Activated naive CD4-positive, alpha-beta T cell treated with anti-CD3 and anti-CD28 coated beads, Interleukin-2, amount 10 ng/mL, durations not matched to agents 7 days and 5 days (primary cell): ENCODE measurements around the gene MRPL43.
"Not testable (repeated sequence)": the region's sequence is repeated elsewhere in the genome, so short reads cannot be mapped to it uniquely, and the experiment has no call there.

Source experiments
- CTCF ChIA-PET: fragments of 350-600 bp; sonication (Branson Sonifier 250); formaldehyde crosslinking; loops from one replicate; lab custom pipeline; 2021; ENCODE audit warnings: antibody characterized with exemption; lab: Charles Lee
- DNase-seq: peaks from one replicate; pipeline ENCODE4 v3.0.0-alpha.2; 2020
- H3K27ac Mint-ChIP-seq: one replicate; pipeline ENCODE4 v1.8.0; 2021; ENCODE audit warnings: mild to moderate bottlenecking, moderate library complexity, mixed read lengths
- H3K27me3 Mint-ChIP-seq: one replicate; pipeline ENCODE4 v1.8.0; 2021; ENCODE audit warnings: mild to moderate bottlenecking, mixed read lengths
- H3K36me3 Mint-ChIP-seq: one replicate; pipeline ENCODE4 v1.8.0; 2021; ENCODE audit warnings: mixed read lengths
- H3K4me1 Mint-ChIP-seq: one replicate; pipeline ENCODE4 v1.8.0; 2021; ENCODE audit warnings: mixed read lengths
- H3K4me3 Mint-ChIP-seq: one replicate; pipeline ENCODE4 v1.8.0; 2021; ENCODE audit warnings: mild to moderate bottlenecking, moderate library complexity, mixed read lengths
- H3K9me3 Mint-ChIP-seq: one replicate; pipeline ENCODE4 v1.8.0; 2021; ENCODE audit warnings: mixed read lengths

Gene MRPL43

DNA sequence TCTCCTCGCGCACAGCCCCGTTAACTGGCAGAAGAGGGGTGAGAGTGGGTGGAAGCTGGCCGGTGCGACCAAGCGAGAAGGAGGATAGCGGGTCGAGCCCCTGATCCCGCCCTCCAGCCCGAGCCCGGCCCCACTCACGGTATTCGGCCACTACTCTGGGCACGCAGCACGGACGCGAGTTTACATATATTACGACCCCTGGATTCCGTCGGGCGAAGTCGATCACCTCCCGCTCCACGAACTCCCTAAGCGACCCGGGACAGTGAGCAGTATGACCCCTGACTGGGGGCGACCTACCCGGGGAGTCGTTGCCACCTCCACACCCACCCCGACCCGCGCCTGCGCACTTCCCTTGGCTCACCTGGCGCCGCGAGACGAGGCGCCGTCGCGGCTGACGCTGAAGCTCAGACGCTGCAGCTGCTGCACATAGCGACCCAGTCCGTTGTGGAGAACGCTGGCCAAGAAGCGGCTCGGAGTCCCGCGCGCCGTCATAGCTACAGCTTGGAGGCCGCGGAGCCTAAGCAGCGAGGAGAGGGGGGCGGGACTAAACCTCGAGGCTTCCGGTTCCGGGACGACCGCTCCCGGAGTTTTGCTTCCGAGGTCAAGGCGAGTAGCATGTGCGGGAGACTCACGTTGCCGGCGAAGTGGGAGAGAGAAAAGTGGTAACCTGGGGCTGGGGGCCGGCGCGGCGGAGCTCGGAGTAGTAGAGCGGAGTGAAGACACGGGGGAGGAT is at the start of gene MRPL43, which contains the start of gene TWNK:
Gene MRPL43 (minus strand): TSS at position 546 of the 733 bp plus-strand sequence. CDS start 54 bp downstream, at position 492.
Gene TWNK (plus strand): TSS at position 592 of the 733 bp plus-strand sequence. CDS start 668 bp downstream, outside the sequence.
- CTCF ChIA-PET, result interaction anchor here (0.8 to 5.2 kb wide), 5 partner anchors 10 to 32 kb away, joined by 3 to 26 read pairs (median 3); no protein-coding TSS in a partner anchor
- Mint-ChIP-seq H3K9me3 (no peaks in the 10 kb centered on the region), H3K27me3 (no peaks in the 10 kb centered on the region), H3K4me3 (peak within 1 kb of the TSS; percentile 88), H3K4me1 (peaks cover 39% of the 10 kb centered on the region), H3K36me3 (peaks cover 24% of the 10 kb centered on the region), H3K27ac (peak within 1 kb of the TSS; percentile 89)
- peak; percentile 92 for DNase-seq

- DNase-seq, result no peak
- Mint-ChIP-seq H3K27me3 (no peaks in the 10 kb centered on the region), H3K27ac (peak overlapping the region; percentile 24), H3K4me1 (peaks cover 26% of the 10 kb centered on the region), H3K36me3 (peaks cover 43% of the 10 kb centered on the region), H3K4me3 (no peak overlapping the region), H3K9me3 (no peaks in the 10 kb centered on the region)
- CTCF ChIA-PET, result interaction anchor here (1.4 kb wide), 1 partner anchor 10 kb away, joined by 3 read pairs; no protein-coding TSS in a partner anchor
Measured at GRCh38 chr10:101036726-101037125, 49.4 kb upstream of the MRPL43 start.

DNA sequence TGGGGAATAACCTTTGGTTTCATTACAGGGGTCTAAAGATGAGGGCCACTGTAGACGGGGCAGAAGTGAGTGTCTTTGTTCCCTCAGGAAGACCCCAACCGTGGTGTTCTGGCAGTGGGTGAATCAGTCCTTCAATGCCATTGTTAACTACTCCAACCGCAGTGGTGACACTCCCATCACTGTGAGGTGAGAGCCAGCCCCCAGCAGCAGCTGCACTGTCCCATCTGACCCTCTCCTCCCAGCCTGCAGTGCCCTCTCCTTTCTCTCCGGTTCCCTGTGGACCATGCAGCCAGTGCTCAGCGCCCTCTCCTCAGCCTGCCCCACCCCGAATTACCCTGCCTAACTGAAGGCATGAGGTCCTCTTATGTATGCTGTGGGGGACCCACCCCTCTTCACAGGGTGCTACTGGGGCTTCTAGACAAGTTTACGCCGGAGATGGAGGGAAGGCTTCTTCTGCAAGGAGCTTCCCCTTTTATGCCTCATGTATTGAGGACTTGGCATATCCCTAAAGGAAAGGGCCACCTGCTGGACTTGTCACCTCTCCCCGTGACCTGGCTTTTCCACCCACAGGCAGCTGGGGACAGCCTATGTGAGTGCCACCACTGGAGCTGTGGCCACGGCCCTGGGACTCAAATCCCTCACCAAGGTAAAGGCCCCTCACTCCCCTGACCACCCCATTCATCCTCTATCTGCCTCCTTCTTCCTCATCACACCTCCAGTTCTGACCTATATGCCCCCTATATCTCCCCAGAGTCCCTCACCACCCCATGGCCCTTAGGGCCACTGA is 48.8 kb upstream of the MRPL43 start:
- CTCF ChIA-PET, result interaction anchor here (0.8 to 1.4 kb wide), 2 partner anchors 9 to 16 kb away, joined by 3 read pairs; no protein-coding TSS in a partner anchor
- Mint-ChIP-seq H3K27me3 (peaks cover under 1% of the 10 kb centered on the region), H3K4me1 (peaks cover 23% of the 10 kb centered on the region), H3K4me3 (no peak overlapping the region), H3K36me3 (peaks cover 41% of the 10 kb centered on the region), H3K27ac (peak overlapping the region; percentile 24), H3K9me3 (no peaks in the 10 kb centered on the region)
- DNase-seq, result no peak

- H3K4me3 Mint-ChIP-seq, result no peak overlapping the region
- peaks cover 39% of the 10 kb centered on the region for H3K36me3 Mint-ChIP-seq
- no peak overlapping the region for H3K27ac Mint-ChIP-seq
- peaks cover 25% of the 10 kb centered on the region for H3K4me1 Mint-ChIP-seq
- DNase-seq, result no peak
- peaks cover 7% of the 10 kb centered on the region for H3K27me3 Mint-ChIP-seq
- CTCF ChIA-PET, result interaction anchor here (0.8 to 1.8 kb wide), 5 partner anchors 16 to 107 kb away, joined by 3 to 6 read pairs (median 3); partner anchors contain the start of gene LZTS2
- no peaks in the 10 kb centered on the region for H3K9me3 Mint-ChIP-seq
Measured at GRCh38 chr10:101035314-101035713, 48.0 kb upstream of the MRPL43 start.

DNA sequence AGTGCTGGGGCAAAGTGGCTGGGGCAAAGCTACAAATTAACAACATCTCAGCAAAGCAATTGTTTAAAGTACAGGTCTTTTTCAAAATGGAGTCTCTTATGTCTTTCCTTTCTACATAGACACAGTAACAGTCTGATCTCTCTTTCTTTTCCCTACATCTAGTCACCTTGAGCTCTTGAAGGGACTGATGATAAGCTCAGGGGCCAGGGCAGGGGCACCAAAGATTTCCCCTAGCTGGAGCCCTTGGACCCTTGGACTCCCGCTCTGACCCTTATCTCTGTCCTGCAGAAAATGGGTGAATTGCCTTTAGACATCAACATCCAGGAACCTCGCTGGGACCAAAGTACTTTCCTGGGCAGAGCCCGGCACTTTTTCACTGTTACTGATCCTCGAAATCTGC is 47.1 kb upstream of the MRPL43 start:
- Mint-ChIP-seq H3K4me1 (peaks cover 25% of the 10 kb centered on the region), H3K36me3 (peaks cover 39% of the 10 kb centered on the region), H3K27me3 (peaks cover 16% of the 10 kb centered on the region)
- not testable (repeated sequence) for DNase-seq, H3K9me3 Mint-ChIP-seq, H3K27ac Mint-ChIP-seq, H3K4me3 Mint-ChIP-seq
- CTCF ChIA-PET, result interaction anchor here (0.6 to 1.8 kb wide), 5 partner anchors 15 to 108 kb away, joined by 3 to 6 read pairs (median 3); partner anchors contain the start of gene LZTS2

DNA sequence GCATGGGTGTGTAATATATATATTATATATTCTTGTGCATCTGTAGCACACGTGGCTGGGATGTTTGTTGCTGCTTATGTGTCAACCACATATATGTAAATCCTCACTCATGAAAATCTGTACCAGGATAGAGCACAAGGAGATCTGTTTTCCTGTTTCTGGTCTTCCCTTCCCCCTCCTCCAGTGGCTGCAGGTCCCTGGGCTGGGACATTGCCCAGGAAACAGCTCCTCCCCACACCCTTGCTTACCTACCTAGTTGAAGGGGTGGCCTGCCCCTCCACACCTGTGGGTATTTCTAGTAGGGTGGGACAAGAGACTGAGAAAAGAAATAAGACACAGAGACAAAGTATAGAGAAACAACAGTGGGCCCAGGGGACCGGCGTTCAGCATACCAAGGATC is 46.0 kb upstream of the MRPL43 start:
- Mint-ChIP-seq H3K36me3 (peaks cover 32% of the 10 kb centered on the region), H3K9me3 (no peaks in the 10 kb centered on the region), H3K27ac (peak overlapping the region; percentile 91), H3K4me3 (peak overlapping the region; percentile 81), H3K27me3 (peaks cover 28% of the 10 kb centered on the region), H3K4me1 (peaks cover 25% of the 10 kb centered on the region)
- DNase-seq, result no peak
- CTCF ChIA-PET, result no interaction called here

DNA sequence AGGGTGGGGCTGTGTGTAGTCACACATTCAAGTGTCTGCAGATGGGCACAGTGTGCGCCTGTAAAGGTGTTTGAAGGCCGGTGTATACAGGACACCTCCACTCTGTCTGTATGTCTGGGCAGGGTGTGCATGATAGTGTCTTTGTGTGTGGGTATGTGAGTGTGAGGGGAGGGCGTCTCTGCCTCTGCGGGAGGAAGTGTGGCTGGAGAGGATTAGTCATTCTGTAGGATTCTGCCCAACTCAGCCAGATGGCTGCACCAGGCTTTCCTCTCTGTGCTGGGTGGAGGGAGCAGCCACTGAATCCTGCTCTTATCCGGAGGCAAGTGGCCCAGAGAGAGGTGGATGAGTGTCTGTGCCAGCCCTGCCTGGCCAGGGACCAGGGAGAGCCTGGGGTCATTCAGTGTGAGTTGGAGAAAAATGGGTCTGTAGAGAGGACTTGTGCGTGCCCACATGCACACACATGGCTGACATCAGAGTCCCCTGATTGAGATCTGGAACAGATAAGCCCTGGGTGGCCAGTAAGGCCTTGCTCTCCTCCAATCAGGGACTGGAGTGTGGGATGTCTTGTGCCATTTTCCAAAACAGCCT is 45.4 kb upstream of the MRPL43 start:
- H3K9me3 Mint-ChIP-seq, result no peaks in the 10 kb centered on the region
- peak overlapping the region; percentile 81 for H3K4me3 Mint-ChIP-seq
- peaks cover 32% of the 10 kb centered on the region for H3K27me3 Mint-ChIP-seq
- CTCF ChIA-PET, result interaction anchor here (1.1 to 8.1 kb wide), 4 partner anchors 10 to 35 kb away, joined by 3 to 98 read pairs (median 16); no protein-coding TSS in a partner anchor
- H3K27ac Mint-ChIP-seq, result peak overlapping the region; percentile 91
- H3K36me3 Mint-ChIP-seq, result peaks cover 26% of the 10 kb centered on the region
- peaks cover 25% of the 10 kb centered on the region for H3K4me1 Mint-ChIP-seq
- peak; percentile 56 for DNase-seq

- Mint-ChIP-seq H3K4me3 (peak overlapping the region; percentile 81), H3K4me1 (peaks cover 25% of the 10 kb centered on the region), H3K27me3 (peaks cover 37% of the 10 kb centered on the region), H3K9me3 (no peaks in the 10 kb centered on the region), H3K36me3 (peaks cover 20% of the 10 kb centered on the region), H3K27ac (peak overlapping the region; percentile 96)
- DNase-seq, result peak; percentile 91
- CTCF ChIA-PET, result interaction anchor here (0.9 to 8.1 kb wide), 8 partner anchors 8 to 37 kb away, joined by 3 to 98 read pairs (median 7); no protein-coding TSS in a partner anchor
Measured at GRCh38 chr10:101031796-101032636, 44.7 kb upstream of the MRPL43 start.

GRCh38 chr10:101031128-101031795 is 44.0 kb upstream of the MRPL43 start, which contains the start of the genes PDZD7 and SFXN3:
Gene PDZD7, minus strand, starts transcription at chr10:101031129. Its CDS starts 910 bp downstream, at chr10:101030219.
Gene SFXN3, plus strand, starts transcription at chr10:101031234. Its CDS starts 3,461 bp downstream, at chr10:101034695.
- Mint-ChIP-seq H3K4me3 (peak within 1 kb of the TSS; percentile 81), H3K27me3 (peaks cover 42% of the 10 kb centered on the region), H3K27ac (peak within 1 kb of the TSS; percentile 96), H3K9me3 (no peaks in the 10 kb centered on the region), H3K36me3 (peaks cover 14% of the 10 kb centered on the region), H3K4me1 (peaks cover 25% of the 10 kb centered on the region)
- CTCF ChIA-PET, result interaction anchor here (0.6 to 8.1 kb wide), 10 partner anchors 8 to 1107 kb away, joined by 3 to 98 read pairs (median 4); no protein-coding TSS in a partner anchor
- DNase-seq, result peak; percentile 98

GRCh38 chr10:101030496-101031127 is 43.3 kb upstream of the MRPL43 start:
- H3K36me3 Mint-ChIP-seq, result peaks cover 9% of the 10 kb centered on the region
- peaks cover 25% of the 10 kb centered on the region for H3K4me1 Mint-ChIP-seq
- peaks cover 42% of the 10 kb centered on the region for H3K27me3 Mint-ChIP-seq
- peak overlapping the region; percentile 81 for H3K4me3 Mint-ChIP-seq
- CTCF ChIA-PET, result interaction anchor here (0.6 to 8.1 kb wide), 8 partner anchors 9 to 1108 kb away, joined by 3 to 98 read pairs (median 7); no protein-coding TSS in a partner anchor
- no peaks in the 10 kb centered on the region for H3K9me3 Mint-ChIP-seq
- H3K27ac Mint-ChIP-seq, result peak overlapping the region; percentile 96
- DNase-seq, result no peak

GRCh38 chr10:101029520-101030295 is 42.4 kb upstream of the MRPL43 start:
- Mint-ChIP-seq H3K27ac (no peak overlapping the region), H3K27me3 (peaks cover 42% of the 10 kb centered on the region), H3K4me3 (no peak overlapping the region), H3K36me3 (peaks cover 6% of the 10 kb centered on the region), H3K4me1 (peaks cover 25% of the 10 kb centered on the region), H3K9me3 (no peaks in the 10 kb centered on the region)
- CTCF ChIA-PET, result interaction anchor here (2.8 to 8.1 kb wide), 2 partner anchors 10 to 13 kb away, joined by 10 to 98 read pairs; no protein-coding TSS in a partner anchor
- no peak for DNase-seq
